ENCODE results near the gene DTNB.

Gene DTNB

DNA sequence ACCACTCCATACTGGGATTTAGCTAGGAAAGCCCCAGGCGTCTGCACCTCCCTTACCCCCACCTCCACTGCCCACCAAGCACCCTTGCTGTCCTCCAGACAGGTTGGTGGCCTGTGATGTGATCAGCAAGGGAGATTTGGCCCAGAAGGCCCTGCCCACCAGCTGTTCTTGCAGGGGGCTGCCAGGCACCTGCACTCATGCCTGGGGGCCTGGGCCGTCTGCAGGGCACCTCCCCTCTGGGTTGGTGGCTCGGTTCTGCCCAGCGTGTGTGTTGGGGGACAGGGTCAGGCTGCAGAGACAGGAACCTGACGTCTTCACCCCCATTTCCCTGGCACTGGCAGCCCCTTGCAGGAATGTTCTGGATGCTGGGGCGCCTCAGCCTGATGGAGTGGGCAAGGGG, 337.4 kb downstream of the DTNB start:
- no peak for DNase-seq

DNA sequence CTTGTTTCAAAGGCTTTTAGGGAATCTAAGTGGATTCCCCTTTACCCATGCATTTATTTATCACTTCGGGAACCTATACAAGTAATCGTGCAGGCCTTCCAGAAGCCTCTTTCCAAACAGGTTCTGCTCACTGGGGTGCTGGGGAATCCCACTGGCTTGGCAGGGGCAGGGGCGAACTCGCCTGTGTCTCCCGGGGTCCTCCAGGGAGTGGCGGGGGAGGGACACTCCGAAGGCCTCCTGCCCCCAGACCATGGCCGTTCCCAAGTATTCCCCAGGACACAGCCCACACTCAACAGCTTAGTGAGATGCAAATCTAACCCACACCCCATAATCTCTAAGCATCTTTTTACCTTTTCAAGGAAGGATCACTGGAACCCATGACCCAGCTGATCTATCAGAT, 338.2 kb downstream of the DTNB start:
- DNase-seq: no peak

DNA sequence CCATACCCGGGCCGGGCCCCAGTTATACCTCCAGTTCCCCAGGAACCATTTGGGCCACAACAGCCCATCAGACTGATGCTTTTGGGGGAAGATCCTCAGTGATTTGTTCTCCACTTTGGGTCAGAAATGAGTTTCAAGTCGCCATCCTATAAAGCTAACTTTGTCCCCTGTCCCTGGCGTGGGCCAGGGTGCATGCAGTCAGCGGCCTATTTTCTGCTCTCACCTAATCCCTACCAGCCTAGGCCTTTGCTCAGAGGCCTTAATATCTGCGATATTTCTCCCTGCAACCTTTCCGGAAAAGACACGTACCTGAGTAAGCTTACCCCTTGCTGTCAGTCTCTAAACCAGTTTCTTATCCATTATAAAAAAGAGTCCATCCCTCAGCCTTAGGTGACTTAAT, 338.9 kb downstream of the DTNB start:
- DNase-seq: no peak

DNA sequence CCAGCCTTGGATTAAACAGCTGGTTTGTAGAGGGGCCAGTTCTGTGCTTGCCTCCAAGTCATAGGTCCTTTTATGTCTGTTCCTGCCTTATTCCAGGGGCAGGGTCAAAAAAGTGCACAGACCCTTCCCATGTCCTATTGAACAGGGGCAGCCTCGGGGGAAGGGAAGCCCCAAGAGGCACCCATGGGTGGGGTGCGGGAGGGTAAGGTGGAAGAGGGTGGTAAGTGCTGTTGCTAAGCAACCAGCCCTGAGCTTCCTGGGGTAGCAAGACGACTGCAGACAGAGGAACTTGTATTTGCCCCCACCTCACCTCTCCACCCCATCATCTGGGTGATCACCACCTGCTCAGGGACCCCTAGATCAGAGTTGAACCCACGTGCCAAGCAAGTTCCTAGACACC, 339.4 kb downstream of the DTNB start:
- DNase-seq: no peak

DNA sequence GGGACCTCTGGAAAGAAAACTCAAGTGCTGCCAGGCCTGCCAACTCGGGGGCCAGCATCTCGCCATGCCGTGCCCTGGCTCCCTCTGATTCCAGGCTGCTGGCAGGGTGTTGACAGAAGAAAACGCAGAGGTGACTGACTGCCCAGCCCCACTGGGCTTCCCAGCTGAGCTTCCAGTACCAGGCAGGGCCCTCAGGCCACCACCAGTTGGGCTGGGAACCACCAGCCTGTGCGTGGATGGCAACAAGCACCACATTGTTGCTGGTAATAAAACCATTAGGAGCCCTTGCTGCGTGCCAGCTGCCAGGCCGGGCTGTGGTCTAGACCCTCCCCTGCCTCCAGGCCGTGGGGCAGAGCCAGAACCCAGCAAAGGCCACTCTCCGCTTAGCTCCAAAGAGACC, 340.8 kb downstream of the DTNB start:
- no peak for DNase-seq

DNA sequence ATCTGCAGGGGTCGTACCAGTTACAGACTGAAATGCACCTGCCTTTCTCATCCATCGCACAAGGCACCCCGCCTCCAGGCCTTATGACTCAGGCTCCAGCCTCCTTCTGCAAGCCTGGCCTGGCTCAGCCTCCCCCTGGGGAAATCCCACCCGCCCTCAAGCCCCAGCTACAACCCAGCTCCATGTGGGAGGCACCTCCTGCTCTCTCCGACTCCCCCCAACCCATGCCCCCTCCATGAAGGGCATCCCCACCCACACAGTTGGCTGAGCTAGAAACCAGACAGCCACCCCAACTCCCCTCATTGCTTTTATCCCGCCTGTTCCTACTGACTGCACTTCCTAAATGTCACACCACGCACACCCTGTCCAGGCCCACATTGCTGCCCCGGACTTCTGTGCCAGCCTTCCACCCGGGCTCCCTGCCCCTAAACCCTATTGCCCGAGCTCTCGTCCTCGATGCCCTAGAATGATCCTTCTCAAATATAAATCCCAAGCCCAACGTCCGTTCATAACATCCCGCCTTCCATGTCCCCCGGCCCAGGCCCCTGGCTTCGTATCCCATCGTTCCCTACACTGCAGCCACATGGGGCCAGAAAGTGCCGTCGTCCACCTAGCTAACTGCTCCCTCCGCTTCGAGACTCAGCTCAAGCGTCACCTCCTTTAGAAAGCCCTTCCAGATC, 341.6 kb downstream of the DTNB start:
- no peak for DNase-seq

DNA sequence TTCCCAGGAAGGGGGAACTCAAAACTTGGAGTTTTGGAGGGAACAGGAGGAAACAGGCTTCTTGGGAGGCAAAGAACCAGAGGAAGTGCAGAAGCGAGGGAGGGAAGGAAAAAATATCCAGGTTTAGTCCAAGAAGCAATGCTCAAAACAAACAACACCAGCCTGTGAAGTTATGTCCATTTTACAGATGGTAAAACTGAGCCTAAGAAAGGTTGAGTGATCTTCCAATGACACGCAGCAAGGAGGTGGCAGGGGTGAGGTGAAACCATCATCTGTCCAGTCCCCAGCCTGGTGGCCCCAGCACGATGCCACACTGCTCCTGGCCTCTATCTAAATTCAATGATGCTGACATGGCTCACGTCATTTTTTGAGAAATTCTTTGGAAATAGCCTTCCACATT, 342.4 kb downstream of the DTNB start:
- no peak for DNase-seq

DNA sequence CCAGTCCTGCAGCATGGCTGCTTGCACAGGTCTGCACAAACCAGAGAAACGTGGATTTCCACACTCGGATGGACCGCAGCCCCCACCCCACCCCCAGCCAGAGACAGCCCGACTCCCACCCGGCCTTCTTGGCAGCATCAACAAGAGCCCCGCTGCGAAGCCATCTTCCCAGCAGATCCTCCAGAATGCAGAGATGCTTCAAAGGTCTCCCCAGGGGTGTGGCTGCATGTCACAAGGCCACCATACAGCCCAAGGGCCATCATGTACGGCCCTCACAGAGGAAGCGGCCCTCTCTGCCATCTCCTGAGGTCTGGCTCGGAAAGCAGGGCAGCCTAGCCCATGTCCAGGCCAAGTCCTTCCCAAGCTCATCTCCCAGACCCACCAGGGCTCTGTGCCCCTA, 343.1 kb downstream of the DTNB start:
- DNase-seq: no peak

DNA sequence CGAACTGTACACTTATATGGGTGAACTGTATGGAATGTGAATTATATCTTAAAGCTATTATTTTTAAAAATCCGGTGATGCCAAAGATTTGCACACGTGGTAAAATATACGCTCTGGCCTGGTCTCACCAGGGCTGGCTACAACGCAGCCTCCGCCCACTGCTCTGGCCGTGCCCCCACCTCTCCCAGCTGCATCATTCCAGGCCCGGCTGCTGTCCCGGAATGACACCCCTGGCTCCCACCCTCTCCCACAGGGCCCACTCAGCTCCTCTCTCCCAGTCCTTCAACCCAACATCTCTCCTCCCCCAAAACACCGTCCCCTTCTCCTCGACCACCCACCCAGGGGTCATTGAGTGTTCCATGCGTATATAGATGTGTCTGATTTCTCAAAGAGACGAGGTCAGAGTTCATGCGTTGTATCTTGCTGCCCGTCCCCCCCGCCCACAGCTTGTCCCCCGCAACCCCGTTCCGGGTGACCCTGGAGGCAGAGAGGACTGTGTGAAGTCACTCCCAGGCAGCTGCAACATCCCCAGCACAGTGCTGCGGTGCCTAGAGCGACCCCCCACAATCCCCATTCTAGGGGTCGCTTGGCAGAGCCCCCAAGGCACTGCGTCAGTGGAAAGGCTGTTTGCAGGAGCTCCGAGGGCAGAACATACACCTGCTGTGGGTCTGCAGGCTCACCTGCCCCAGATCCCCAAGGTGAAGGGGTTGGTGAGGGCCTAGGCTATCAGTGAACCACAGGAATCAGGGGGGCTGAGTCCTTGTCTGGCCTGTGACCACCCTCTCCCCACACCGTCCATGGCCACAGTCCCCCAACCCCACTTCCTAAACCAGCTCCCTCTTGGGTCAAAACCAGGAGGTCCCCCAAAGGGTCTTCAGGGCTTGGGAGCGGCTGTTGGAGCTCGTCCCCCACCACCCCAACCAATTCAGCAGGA, 345.0 kb downstream of the DTNB start:
- no peak for DNase-seq

All from KG1 (cell line).